Neutrophil (primary cell): ENCODE measurements around the gene FSCN2.

ENCODE experiments used
- H3K27ac ChIP-seq: fragments of 200-600 bp; sonication (generic); 2 replicates; pipeline ENCODE4 v1.5.1; 2016; ENCODE audit warnings: mild to moderate bottlenecking, moderate library complexity
- H3K27me3 ChIP-seq: fragments of 200-600 bp; sonication (generic); 2 replicates; pipeline ENCODE4 v1.6.0; 2016; ENCODE audit warnings: mild to moderate bottlenecking
- H3K36me3 ChIP-seq: fragments of 200-600 bp; sonication (generic); 2 replicates; pipeline ENCODE4 v1.5.1; 2017
- H3K4me1 ChIP-seq, 2 experiments: fragments of 200-600 bp in 1 of 2; sonication (generic) in 1 of 2; 1 replicate in 1 of 2; 2 replicates in 1 of 2; pipeline versions ENCODE4 v1.5.1 to v1.6.1; 2013 to 2016; ENCODE audit warnings: low read depth in 1 of 2, low read length in 1 of 2, mild to moderate bottlenecking in 1 of 2, moderate library complexity in 1 of 2; ENCODE audit not compliant: control insufficient read depth in 1 of 2, insufficient read depth in 1 of 2
- H3K4me3 ChIP-seq, 2 experiments: fragments of 200-600 bp in 1 of 2; sonication (generic) in 1 of 2; 1 replicate in 1 of 2; 2 replicates in 1 of 2; pipeline ENCODE4 v1.5.1; 2013 to 2016; ENCODE audit warnings: low read depth in 1 of 2, low read length in 1 of 2, mild to moderate bottlenecking in 1 of 2, moderate library complexity in 1 of 2
- H3K9me3 ChIP-seq: fragments of 200-600 bp; sonication (generic); 2 replicates; pipeline ENCODE4 v1.5.1; 2016
- TF ChIP-seq, protein P1 (sequence below): fragments of 200-600 bp; sonication (generic); IDR thresholded peaks from 2 replicates; pipeline ENCODE4 v1.5.1; 2016; ENCODE audit warnings: antibody characterized with exemption

FSCN2 gene

DNA sequence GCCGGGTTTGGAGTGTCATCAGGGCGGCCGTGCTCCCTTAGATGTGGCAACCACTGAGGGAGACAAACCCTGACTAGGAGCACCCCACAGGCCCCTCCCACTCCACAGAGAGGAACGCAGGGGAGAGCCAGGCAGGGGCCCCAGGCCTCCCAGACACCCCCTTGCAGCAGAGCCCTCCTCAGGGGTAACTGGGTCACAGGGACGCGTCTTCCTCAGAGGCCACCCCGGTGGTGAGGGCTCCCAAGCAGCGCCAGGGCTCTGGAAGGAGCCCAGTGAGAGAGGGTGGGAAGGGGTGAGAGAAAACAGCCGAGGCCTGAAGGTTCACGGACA, 11.4 kb downstream of the FSCN2 start:
- H3K36me3 ChIP-seq = peaks cover 52% of the 10 kb centered on the region

DNA sequence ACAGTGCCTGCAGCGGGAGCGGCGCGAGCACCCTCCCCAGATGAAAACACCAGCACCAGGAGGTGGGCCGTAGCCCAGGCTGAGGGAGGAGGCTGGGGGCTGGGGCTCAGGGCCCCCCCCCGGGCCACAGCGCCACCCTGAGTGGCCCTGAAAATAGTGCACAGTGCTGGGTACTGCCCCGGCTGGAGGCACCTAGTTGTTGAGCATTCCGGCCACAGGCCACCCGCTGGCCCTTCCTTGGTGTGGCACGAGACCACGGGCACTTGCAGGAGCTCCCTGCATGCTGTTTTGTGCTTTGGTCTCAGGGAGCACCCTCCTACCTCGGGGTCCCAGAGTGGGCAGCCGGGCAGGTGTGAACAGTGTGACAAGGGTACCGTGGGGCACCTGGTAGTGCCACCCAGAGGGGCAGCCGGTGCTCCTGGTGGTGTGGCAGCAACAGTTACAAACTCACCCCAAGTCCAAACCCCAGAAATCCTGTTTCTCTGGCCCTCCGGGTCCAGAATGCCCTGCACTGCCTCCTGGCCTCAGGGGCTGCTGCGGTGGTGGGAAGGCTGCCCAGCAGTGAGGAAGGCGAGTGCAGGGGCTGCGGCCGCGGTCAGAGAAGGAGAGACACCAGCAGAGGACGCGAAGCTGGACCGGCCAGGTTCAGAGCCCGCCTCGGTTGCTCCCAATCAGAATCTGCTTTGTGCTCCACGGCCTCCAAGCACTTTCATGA, 11.9 kb downstream of the FSCN2 start:
- TF ChIP-seq, protein P1, sequence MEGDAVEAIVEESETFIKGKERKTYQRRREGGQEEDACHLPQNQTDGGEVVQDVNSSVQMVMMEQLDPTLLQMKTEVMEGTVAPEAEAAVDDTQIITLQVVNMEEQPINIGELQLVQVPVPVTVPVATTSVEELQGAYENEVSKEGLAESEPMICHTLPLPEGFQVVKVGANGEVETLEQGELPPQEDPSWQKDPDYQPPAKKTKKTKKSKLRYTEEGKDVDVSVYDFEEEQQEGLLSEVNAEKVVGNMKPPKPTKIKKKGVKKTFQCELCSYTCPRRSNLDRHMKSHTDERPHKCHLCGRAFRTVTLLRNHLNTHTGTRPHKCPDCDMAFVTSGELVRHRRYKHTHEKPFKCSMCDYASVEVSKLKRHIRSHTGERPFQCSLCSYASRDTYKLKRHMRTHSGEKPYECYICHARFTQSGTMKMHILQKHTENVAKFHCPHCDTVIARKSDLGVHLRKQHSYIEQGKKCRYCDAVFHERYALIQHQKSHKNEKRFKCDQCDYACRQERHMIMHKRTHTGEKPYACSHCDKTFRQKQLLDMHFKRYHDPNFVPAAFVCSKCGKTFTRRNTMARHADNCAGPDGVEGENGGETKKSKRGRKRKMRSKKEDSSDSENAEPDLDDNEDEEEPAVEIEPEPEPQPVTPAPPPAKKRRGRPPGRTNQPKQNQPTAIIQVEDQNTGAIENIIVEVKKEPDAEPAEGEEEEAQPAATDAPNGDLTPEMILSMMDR = no peak
- no peak overlapping the region for H3K4me3 ChIP-seq
- H3K9me3 ChIP-seq = no peaks in the 10 kb centered on the region
- H3K27me3 ChIP-seq = peaks cover 37% of the 10 kb centered on the region
- peaks cover 58% of the 10 kb centered on the region for H3K36me3 ChIP-seq
- H3K27ac ChIP-seq = no peak overlapping the region
- H3K4me1 ChIP-seq = no peaks in the 10 kb centered on the region

More for the DNA sequence above, 11.4 kb downstream of the FSCN2 start:
- Histone ChIP-seq H3K27ac (no peak overlapping the region), H3K27me3 (peaks cover 43% of the 10 kb centered on the region), H3K9me3 (no peaks in the 10 kb centered on the region), H3K4me1 (no peaks in the 10 kb centered on the region), H3K4me3 (no peak overlapping the region)
- TF ChIP-seq, protein P1 = no peak

DNA sequence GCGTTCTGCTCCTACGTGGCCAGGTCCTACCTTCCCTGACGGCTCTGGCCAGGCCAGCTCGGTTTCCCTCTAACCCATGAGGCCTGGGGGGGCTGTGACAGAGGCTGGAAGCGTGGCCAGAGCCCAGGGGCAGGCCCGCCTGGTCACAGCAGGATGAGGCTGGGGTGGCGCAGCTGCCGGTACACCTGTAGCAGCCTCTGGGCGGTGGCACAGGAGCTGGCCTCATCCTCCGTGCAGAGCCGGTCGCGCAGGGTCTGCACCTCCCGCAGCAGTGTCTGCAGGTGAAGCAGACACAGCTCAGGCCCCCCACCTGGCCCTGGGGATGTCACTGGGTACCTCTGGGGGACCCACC, 12.5 kb downstream of the FSCN2 start:
- Histone ChIP-seq H3K4me1 (no peaks in the 10 kb centered on the region), H3K27ac (no peak overlapping the region), H3K9me3 (no peaks in the 10 kb centered on the region), H3K4me3 (no peak overlapping the region), H3K36me3 (peaks cover 63% of the 10 kb centered on the region), H3K27me3 (peaks cover 32% of the 10 kb centered on the region)
- TF ChIP-seq, protein P1 = no peak

DNA sequence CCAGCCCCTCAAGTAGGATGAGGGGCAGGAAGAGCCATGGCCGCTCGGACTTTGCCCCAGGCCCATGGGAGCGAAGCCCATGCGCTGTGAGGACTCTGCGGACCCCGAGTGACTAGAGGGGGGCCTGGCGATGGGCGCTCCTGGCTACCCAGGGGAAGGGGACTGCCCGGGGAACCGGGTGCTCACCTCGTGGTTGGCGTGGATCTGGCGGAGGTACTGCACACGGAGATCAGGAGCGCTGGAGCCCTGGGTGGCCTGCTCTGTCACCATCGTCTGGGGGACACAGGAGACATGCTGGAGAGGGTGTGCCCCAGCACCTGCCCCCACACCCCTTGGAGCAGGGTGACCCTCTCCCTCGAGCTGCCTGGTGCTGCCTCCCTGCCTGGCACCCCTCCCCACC, 12.9 kb downstream of the FSCN2 start:
- Histone ChIP-seq H3K36me3 (peaks cover 68% of the 10 kb centered on the region), H3K9me3 (no peaks in the 10 kb centered on the region), H3K4me1 (no peaks in the 10 kb centered on the region), H3K27me3 (peaks cover 27% of the 10 kb centered on the region), H3K27ac (no peak overlapping the region), H3K4me3 (no peak overlapping the region)
- TF ChIP-seq, protein P1 = no peak

DNA sequence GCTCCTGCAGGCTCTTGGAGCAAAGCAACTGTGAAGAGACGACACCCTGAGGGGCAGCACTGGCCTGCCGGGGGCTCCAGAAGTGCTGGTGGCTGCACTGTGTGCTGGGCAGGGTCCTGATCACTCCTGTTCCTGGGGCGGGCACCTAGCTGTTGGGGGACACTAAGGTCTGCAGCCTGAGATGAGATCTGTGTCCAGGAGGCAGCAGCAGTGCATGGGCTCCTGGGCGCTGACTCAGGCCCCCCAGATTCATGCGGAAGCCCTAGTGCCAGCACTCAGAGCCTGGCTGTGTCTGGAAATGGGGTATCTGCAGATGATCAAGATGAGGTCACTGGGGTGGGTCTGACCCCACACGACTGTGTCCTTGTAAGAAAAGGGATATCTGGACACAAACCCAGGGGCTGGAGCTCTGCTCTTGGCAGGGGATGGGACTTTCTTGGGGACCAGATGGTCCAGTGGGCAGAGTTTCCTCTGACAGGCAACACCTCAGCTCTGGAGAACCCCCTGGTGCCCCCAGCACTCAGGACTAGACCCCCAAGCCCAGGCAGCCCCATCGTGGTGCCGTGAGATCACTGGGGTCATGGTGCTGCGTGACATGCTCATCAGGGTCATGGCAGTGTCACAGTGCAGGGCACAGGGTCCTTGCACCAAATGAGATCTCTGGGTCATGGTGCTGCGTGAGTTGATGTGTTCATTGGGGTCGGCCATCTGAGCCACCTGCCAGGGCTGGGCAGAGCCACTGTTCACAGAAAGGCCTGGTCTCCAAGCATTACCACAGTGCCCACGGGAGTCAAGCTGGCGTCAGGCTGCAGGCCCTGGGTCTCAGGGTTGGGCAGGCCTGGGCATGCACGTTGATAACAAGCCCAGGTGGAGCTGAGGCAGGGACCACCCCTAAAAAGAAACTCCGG, 14.5 kb downstream of the FSCN2 start:
- Histone ChIP-seq H3K36me3 (peaks cover 84% of the 10 kb centered on the region), H3K4me1 (no peaks in the 10 kb centered on the region), H3K4me3 (no peak overlapping the region), H3K9me3 (no peaks in the 10 kb centered on the region), H3K27me3 (peaks cover 11% of the 10 kb centered on the region), H3K27ac (no peak overlapping the region)
- TF ChIP-seq, protein P1 = no peak
